Measurements from ENCODE around the gene SMYD3. TPM values are rescaled to one million over a fixed set of nuclear protein-coding genes. Genes with fewer than 3 reads are reported as not detected.

Gene SMYD3
- total RNA-seq, 4 donors from 2014 or later: 33.7 to 105 (median 51.4) TPM

- DNase-seq: no peak
- Histone ChIP-seq H3K4me3 (replicated peaks in 1 of 3) (no peak overlapping the region), H3K27me3 (no peaks in the 10 kb centered on the region), H3K9me3 (no peaks in the 10 kb centered on the region), H3K4me1 (no peaks in the 10 kb centered on the region), H3K36me3 (no peaks in the 10 kb centered on the region), H3K27ac (no peak overlapping the region)
- no peak for TF ChIP-seq POLR2A (IDR thresholded peaks at IDR 0.05)
- no peak for TF ChIP-seq CTCF (IDR thresholded peaks at IDR 0.05)
- WGBS, 2 donors: 91 to 95% methylated on average over 3 of the region's 3 CpGs
- intact Hi-C loops (cut with DNase I): no loop called here
Observed at GRCh38 chr1:246213036-246213435, 294.0 kb downstream of the SMYD3 start.

DNA sequence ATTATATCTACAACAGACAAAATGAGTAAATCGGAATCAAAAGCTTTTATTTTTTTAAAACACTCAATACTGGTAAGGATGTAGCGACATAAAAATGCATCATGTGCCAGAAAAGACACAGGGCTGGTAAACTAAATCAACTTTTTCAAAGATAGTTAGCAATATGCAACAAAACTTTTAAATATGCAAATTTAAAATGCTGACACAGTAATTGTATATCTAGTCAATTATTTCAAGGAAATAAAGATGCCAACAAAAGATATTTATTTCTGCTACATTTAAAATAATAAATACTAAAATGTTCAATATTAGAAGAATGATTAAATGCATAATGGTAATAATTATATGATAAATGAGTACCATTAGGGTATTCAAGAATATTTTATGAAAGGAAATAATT is 295.1 kb downstream of the SMYD3 start:
- no peaks in the 10 kb centered on the region for H3K9me3 ChIP-seq
- DNase-seq: no peak
- no peaks in the 10 kb centered on the region for H3K4me1 ChIP-seq
- no peaks in the 10 kb centered on the region for H3K27me3 ChIP-seq
- H3K4me3 ChIP-seq (replicated peaks in 1 of 3): no peak overlapping the region
- TF ChIP-seq POLR2A (IDR thresholded peaks at IDR 0.05) (no peak), CTCF (IDR thresholded peaks at IDR 0.05) (no peak)
- H3K36me3 ChIP-seq: no peaks in the 10 kb centered on the region
- no peak overlapping the region for H3K27ac ChIP-seq
- intact Hi-C loops (cut with DNase I): no loop called here
- 93 to 95% methylated on average over 2 of the region's 2 CpGs for WGBS, 2 donors

DNA sequence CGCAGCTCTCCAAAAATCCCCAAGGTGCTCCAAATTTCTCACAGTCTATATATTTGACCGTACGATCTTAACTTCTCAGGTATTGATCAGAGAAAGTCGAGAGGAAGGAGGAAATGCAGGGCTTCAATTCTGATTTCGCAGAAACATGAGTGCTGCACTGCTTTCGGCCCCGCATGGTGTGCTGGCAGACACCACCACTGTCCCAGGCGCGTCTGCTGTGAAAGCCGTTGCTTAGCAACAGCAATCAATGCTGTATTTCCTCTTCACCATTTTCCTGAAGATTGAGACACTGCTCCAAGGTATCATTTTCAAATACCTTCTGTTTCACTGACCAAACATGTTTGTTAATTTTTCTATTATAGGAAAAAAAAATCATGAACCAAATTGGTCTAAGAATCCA is 296.3 kb downstream of the SMYD3 start:
- intact Hi-C loops (cut with DNase I): no loop called here
- Histone ChIP-seq H3K9me3 (no peaks in the 10 kb centered on the region), H3K4me1 (no peaks in the 10 kb centered on the region), H3K36me3 (no peaks in the 10 kb centered on the region), H3K4me3 (replicated peaks in 1 of 3) (no peak overlapping the region), H3K27me3 (no peaks in the 10 kb centered on the region), H3K27ac (no peak overlapping the region)
- WGBS, 2 donors: 82 to 83% methylated on average over 10 of the region's 10 CpGs
- no peak for TF ChIP-seq CTCF (IDR thresholded peaks at IDR 0.05)
- no peak for TF ChIP-seq POLR2A (IDR thresholded peaks at IDR 0.05)
- DNase-seq: no peak

GRCh38 chr1:246208105-246208504 is 299.0 kb downstream of the SMYD3 start:
- no peak overlapping the region for H3K4me3 ChIP-seq (replicated peaks in 1 of 3)
- 77 to 88% methylated on average over 2 of the region's 2 CpGs for WGBS, 2 donors
- no peak for DNase-seq
- no peak for TF ChIP-seq POLR2A (IDR thresholded peaks at IDR 0.05)
- no peak for TF ChIP-seq CTCF (IDR thresholded peaks at IDR 0.05)
- H3K27me3 ChIP-seq: no peaks in the 10 kb centered on the region
- no peaks in the 10 kb centered on the region for H3K36me3 ChIP-seq
- H3K4me1 ChIP-seq: no peaks in the 10 kb centered on the region
- no peak overlapping the region for H3K27ac ChIP-seq
- no peaks in the 10 kb centered on the region for H3K9me3 ChIP-seq
- intact Hi-C loops (cut with DNase I): no loop called here

GRCh38 chr1:246203180-246203579 is 303.9 kb downstream of the SMYD3 start:
- DNase-seq: no peak
- 97 to 99% methylated on average over 6 of the region's 6 CpGs for WGBS, 2 donors

More at GRCh38 chr1:246203180-246203579, 303.9 kb downstream of the SMYD3 start:
- Histone ChIP-seq H3K4me1 (peaks cover 6 to 10% of the 10 kb centered on the region in 2 donors), H3K27me3 (no peaks in the 10 kb centered on the region), H3K4me3 (replicated peaks in 1 of 3) (no peak overlapping the region), H3K27ac (no peak overlapping the region), H3K36me3 (no peaks in the 10 kb centered on the region), H3K9me3 (no peaks in the 10 kb centered on the region)
- no peak for TF ChIP-seq POLR2A (IDR thresholded peaks at IDR 0.05)
- TF ChIP-seq CTCF (IDR thresholded peaks at IDR 0.05): no peak
- intact Hi-C loops (cut with DNase I): no loop called here
